Measurements from ENCODE around the gene CNPPD1. TPM values are rescaled to one million over a fixed set of nuclear protein-coding genes. Genes with fewer than 3 reads are reported as not detected.
A peak's percentile ranks its signal among the peaks of the same experiment; 100 is the strongest.

The CNPPD1 gene
- polyA plus RNA-seq, 4 donors: 54.6 to 86.7 (median 72.2) TPM

GRCh38 chr2:219140722-219141121 is 36.0 kb downstream of the CNPPD1 start:
- Histone ChIP-seq H3K27ac (ENCODE audit: low read depth in 1 of 3, low read length in 2 of 3) (peak overlapping the region in 1 of 3 donors; percentile 93), H3K9me3 (ENCODE audit: control insufficient read depth in 2 of 2, insufficient read depth in 1 of 2, low read depth in 1 of 2, low read length in 1 of 2) (no peaks in the 10 kb centered on the region), H3K4me3 (ENCODE audit: low read depth in 1 of 3, low read length in 3 of 3) (no peak overlapping the region), H3K27me3 (ENCODE audit: control insufficient read depth in 3 of 3, insufficient read depth in 3 of 3, low read length in 3 of 3) (no peaks in the 10 kb centered on the region), H3K36me3 (ENCODE audit: control insufficient read depth in 3 of 3, insufficient read depth in 2 of 3, low read depth in 1 of 3, low read length in 3 of 3) (peaks cover 7 to 18% (median 13%) of the 10 kb centered on the region in 3 donors), H3K4me1 (ENCODE audit: control insufficient read depth in 3 of 3, insufficient read depth in 2 of 3, low read depth in 1 of 3, low read length in 2 of 3) (peaks cover 0 to 14% (median 3%) of the 10 kb centered on the region in 3 donors)
- WGBS, 3 donors: 26 to 64% (median 44%) methylated on average over 3 of the region's 3 CpGs
- no peak for FAIRE-seq
- DNase-seq: peak; percentile 80 to 84

DNA sequence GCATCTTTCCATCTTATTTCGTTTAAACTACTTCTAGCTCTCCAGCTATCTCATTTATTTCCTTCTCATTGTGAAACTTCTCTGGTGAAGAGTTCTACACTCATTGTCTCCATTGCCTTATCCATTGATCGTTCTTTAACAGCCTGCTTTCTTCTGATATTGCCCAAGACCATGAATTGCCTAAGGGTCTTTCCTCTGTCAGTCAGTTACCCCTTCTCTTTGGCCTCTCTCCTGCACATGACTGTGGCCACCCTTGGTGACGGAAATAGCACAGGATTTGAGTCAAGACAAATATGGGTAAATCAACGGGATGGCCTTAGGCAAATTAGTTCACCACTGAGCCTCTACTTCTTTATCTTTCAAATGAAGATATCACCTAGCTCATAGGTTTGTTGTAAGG is 42.7 kb downstream of the CNPPD1 start:
- FAIRE-seq (no peak), DNase-seq (no peak)
- peaks cover 0 to 12% (median 0%) of the 10 kb centered on the region in 3 donors for H3K36me3 ChIP-seq (ENCODE audit: control insufficient read depth in 3 of 3, insufficient read depth in 2 of 3, low read depth in 1 of 3, low read length in 3 of 3)
- 85 to 91% (median 91%) methylated on average over 4 of the region's 4 CpGs for WGBS, 3 donors
- H3K27ac ChIP-seq (ENCODE audit: low read depth in 1 of 3, low read length in 2 of 3): no peak overlapping the region
- no peak overlapping the region for H3K4me3 ChIP-seq (ENCODE audit: low read depth in 1 of 3, low read length in 3 of 3)
- H3K4me1 ChIP-seq (ENCODE audit: control insufficient read depth in 3 of 3, insufficient read depth in 2 of 3, low read depth in 1 of 3, low read length in 2 of 3): peaks cover 0 to 4% (median 0%) of the 10 kb centered on the region in 3 donors
- no peaks in the 10 kb centered on the region for H3K27me3 ChIP-seq (ENCODE audit: control insufficient read depth in 3 of 3, insufficient read depth in 3 of 3, low read length in 3 of 3)
- no peaks in the 10 kb centered on the region for H3K9me3 ChIP-seq (ENCODE audit: control insufficient read depth in 2 of 2, insufficient read depth in 1 of 2, low read depth in 1 of 2, low read length in 1 of 2)

DNA sequence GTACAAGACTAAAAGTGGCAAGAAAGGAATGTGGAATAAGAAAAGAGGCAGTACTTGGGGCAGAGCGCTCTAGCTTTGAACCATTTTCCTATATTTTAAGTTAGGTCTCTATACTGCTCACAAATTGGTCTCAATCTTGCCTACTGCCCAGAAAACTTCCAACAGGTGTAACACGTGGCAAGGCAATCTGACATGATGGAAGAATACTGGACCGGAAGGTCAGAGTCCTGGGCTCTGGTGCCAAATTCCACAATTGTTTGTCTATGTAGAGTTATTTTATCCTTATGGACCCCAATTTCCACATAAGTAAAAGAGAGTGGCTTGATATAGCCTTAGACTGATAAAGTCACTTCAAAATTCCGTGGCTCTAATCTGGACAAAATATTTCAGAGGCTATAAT is 45.0 kb downstream of the CNPPD1 start:
- Histone ChIP-seq H3K9me3 (ENCODE audit: control insufficient read depth in 2 of 2, insufficient read depth in 1 of 2, low read depth in 1 of 2, low read length in 1 of 2) (no peaks in the 10 kb centered on the region), H3K27ac (ENCODE audit: low read depth in 1 of 3, low read length in 2 of 3) (no peak overlapping the region), H3K4me1 (ENCODE audit: control insufficient read depth in 3 of 3, insufficient read depth in 2 of 3, low read depth in 1 of 3, low read length in 2 of 3) (peaks cover 6 to 13% (median 10%) of the 10 kb centered on the region in 3 donors), H3K27me3 (ENCODE audit: control insufficient read depth in 3 of 3, insufficient read depth in 3 of 3, low read length in 3 of 3) (no peaks in the 10 kb centered on the region), H3K4me3 (ENCODE audit: low read depth in 1 of 3, low read length in 3 of 3) (no peak overlapping the region), H3K36me3 (ENCODE audit: control insufficient read depth in 3 of 3, insufficient read depth in 2 of 3, low read depth in 1 of 3, low read length in 3 of 3) (peaks cover 0 to 15% (median 0%) of the 10 kb centered on the region in 3 donors)
- DNase-seq: peak in 1 of 2 donors; percentile 22
- 64 to 83% (median 69%) methylated on average over 4 of the region's 4 CpGs for WGBS, 3 donors
- no peak for FAIRE-seq

DNA sequence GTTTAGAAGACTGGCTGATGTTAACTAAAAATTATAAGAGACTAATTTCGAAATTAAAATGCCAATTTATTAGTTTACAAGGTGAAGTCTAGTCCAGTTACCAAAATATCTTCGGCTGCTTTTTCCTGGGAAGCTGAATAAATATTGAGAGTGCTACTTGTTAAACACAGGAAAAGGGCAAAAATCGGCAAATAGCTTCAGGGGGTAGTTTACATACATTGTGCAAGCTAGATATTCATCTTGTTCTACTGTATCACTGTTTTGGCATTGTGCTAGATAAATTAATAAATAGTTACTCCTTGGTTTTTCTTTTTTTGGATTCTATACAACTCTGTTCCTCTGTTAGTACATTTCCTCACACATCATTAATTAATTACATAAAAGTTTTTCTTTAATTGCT is 45.4 kb downstream of the CNPPD1 start:
- H3K36me3 ChIP-seq (ENCODE audit: control insufficient read depth in 3 of 3, insufficient read depth in 2 of 3, low read depth in 1 of 3, low read length in 3 of 3): peaks cover 0 to 15% (median 0%) of the 10 kb centered on the region in 3 donors
- DNase-seq: no peak
- FAIRE-seq: no peak

GRCh38 chr2:219129589-219129988 is 47.1 kb downstream of the CNPPD1 start:
- Histone ChIP-seq H3K36me3 (ENCODE audit: control insufficient read depth in 3 of 3, insufficient read depth in 2 of 3, low read depth in 1 of 3, low read length in 3 of 3) (peaks cover 0 to 9% (median 0%) of the 10 kb centered on the region in 3 donors), H3K9me3 (ENCODE audit: control insufficient read depth in 2 of 2, insufficient read depth in 1 of 2, low read depth in 1 of 2, low read length in 1 of 2) (no peaks in the 10 kb centered on the region), H3K27ac (ENCODE audit: low read depth in 1 of 3, low read length in 2 of 3) (no peak overlapping the region), H3K4me1 (ENCODE audit: control insufficient read depth in 3 of 3, insufficient read depth in 2 of 3, low read depth in 1 of 3, low read length in 2 of 3) (peaks cover 11 to 33% (median 18%) of the 10 kb centered on the region in 3 donors), H3K27me3 (ENCODE audit: control insufficient read depth in 3 of 3, insufficient read depth in 3 of 3, low read length in 3 of 3) (no peaks in the 10 kb centered on the region), H3K4me3 (ENCODE audit: low read depth in 1 of 3, low read length in 3 of 3) (no peak overlapping the region)
- WGBS, 3 donors: 96 to 99% (median 99%) methylated on average over 16 of the region's 16 CpGs
- DNase-seq (no peak), FAIRE-seq (no peak)

More for the DNA sequence above, 45.4 kb downstream of the CNPPD1 start:
- H3K4me3 ChIP-seq (ENCODE audit: low read depth in 1 of 3, low read length in 3 of 3): no peak overlapping the region
- no peak overlapping the region for H3K27ac ChIP-seq (ENCODE audit: low read depth in 1 of 3, low read length in 2 of 3)
- H3K9me3 ChIP-seq (ENCODE audit: control insufficient read depth in 2 of 2, insufficient read depth in 1 of 2, low read depth in 1 of 2, low read length in 1 of 2): no peaks in the 10 kb centered on the region
- 82 to 90% (median 85%) methylated on average over 3 of the region's 3 CpGs for WGBS, 3 donors
- peaks cover 6 to 18% (median 13%) of the 10 kb centered on the region in 3 donors for H3K4me1 ChIP-seq (ENCODE audit: control insufficient read depth in 3 of 3, insufficient read depth in 2 of 3, low read depth in 1 of 3, low read length in 2 of 3)
- no peaks in the 10 kb centered on the region for H3K27me3 ChIP-seq (ENCODE audit: control insufficient read depth in 3 of 3, insufficient read depth in 3 of 3, low read length in 3 of 3)

DNA sequence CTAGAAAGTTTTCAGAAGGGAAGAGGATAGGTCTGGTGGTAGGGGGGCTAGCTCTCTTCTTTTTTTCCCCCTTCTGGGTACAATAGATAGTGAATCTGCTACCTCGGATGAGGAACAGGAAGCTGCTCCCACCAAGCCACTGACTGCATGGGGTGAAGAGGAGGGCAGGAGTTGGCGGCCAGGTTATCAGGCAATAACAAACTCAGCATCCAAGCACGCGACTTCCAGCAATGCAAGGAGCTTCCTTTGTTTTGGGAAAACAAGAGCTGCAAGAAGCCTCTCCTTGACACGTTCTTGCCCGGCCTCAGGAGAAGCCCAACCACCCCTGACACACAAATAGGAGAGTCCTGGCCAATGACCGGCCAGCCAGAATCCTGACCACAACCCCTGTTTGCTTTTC is 48.3 kb downstream of the CNPPD1 start:
- H3K4me1 ChIP-seq (ENCODE audit: control insufficient read depth in 3 of 3, insufficient read depth in 2 of 3, low read depth in 1 of 3, low read length in 2 of 3): peaks cover 11 to 45% (median 22%) of the 10 kb centered on the region in 3 donors
- peaks cover 0 to 9% (median 0%) of the 10 kb centered on the region in 3 donors for H3K36me3 ChIP-seq (ENCODE audit: control insufficient read depth in 3 of 3, insufficient read depth in 2 of 3, low read depth in 1 of 3, low read length in 3 of 3)
- H3K27me3 ChIP-seq (ENCODE audit: control insufficient read depth in 3 of 3, insufficient read depth in 3 of 3, low read length in 3 of 3): no peaks in the 10 kb centered on the region
- no peak for FAIRE-seq
- H3K27ac ChIP-seq (ENCODE audit: low read depth in 1 of 3, low read length in 2 of 3): peak overlapping the region in 2 of 3 donors; percentile 38 to 93
- DNase-seq: no peak
- no peaks in the 10 kb centered on the region for H3K9me3 ChIP-seq (ENCODE audit: control insufficient read depth in 2 of 2, insufficient read depth in 1 of 2, low read depth in 1 of 2, low read length in 1 of 2)
- 79 to 91% (median 89%) methylated on average over 7 of the region's 7 CpGs for WGBS, 3 donors
- H3K4me3 ChIP-seq (ENCODE audit: low read depth in 1 of 3, low read length in 3 of 3): no peak overlapping the region

- FAIRE-seq: no peak
- H3K9me3 ChIP-seq (ENCODE audit: control insufficient read depth in 2 of 2, insufficient read depth in 1 of 2, low read depth in 1 of 2, low read length in 1 of 2): no peaks in the 10 kb centered on the region
- peaks cover 11 to 57% (median 22%) of the 10 kb centered on the region in 3 donors for H3K4me1 ChIP-seq (ENCODE audit: control insufficient read depth in 3 of 3, insufficient read depth in 2 of 3, low read depth in 1 of 3, low read length in 2 of 3)
- peak overlapping the region; percentile 76 to 93 (median 87) for H3K27ac ChIP-seq (ENCODE audit: low read depth in 1 of 3, low read length in 2 of 3)
- 17 to 40% (median 26%) methylated on average over 2 of the region's 2 CpGs for WGBS, 3 donors
- peaks cover 0 to 9% (median 0%) of the 10 kb centered on the region in 3 donors for H3K36me3 ChIP-seq (ENCODE audit: control insufficient read depth in 3 of 3, insufficient read depth in 2 of 3, low read depth in 1 of 3, low read length in 3 of 3)
- H3K27me3 ChIP-seq (ENCODE audit: control insufficient read depth in 3 of 3, insufficient read depth in 3 of 3, low read length in 3 of 3): no peaks in the 10 kb centered on the region
- peak; percentile 54 to 59 for DNase-seq
- H3K4me3 ChIP-seq (ENCODE audit: low read depth in 1 of 3, low read length in 3 of 3): no peak overlapping the region
These were observed 49.6 kb downstream of the CNPPD1 start for GRCh38 chr2:219127037-219127635.

DNA sequence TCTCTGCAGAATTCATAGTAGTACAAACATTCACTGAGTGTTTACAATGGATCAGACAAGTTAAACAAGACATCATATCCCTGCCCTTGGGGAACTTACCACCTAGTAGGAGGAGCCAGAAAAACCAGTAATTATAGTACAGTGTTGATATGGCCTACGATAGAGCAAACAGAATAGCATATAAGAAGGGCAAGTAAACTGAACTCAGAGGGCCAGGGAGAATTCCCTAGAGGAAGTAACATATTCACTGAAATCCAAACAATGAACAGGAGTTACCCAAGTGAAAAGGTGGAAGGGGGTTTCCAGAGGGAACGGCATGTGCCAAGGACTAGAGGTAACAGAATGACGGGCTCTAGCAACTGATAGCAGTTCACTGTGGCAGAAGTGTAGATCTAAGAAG is 50.2 kb downstream of the CNPPD1 start:
- Histone ChIP-seq H3K27me3 (ENCODE audit: control insufficient read depth in 3 of 3, insufficient read depth in 3 of 3, low read length in 3 of 3) (no peaks in the 10 kb centered on the region), H3K4me3 (ENCODE audit: low read depth in 1 of 3, low read length in 3 of 3) (no peak overlapping the region), H3K4me1 (ENCODE audit: control insufficient read depth in 3 of 3, insufficient read depth in 2 of 3, low read depth in 1 of 3, low read length in 2 of 3) (peaks cover 11 to 62% (median 22%) of the 10 kb centered on the region in 3 donors), H3K36me3 (ENCODE audit: control insufficient read depth in 3 of 3, insufficient read depth in 2 of 3, low read depth in 1 of 3, low read length in 3 of 3) (peaks cover 0 to 9% (median 0%) of the 10 kb centered on the region in 3 donors), H3K9me3 (ENCODE audit: control insufficient read depth in 2 of 2, insufficient read depth in 1 of 2, low read depth in 1 of 2, low read length in 1 of 2) (no peaks in the 10 kb centered on the region), H3K27ac (ENCODE audit: low read depth in 1 of 3, low read length in 2 of 3) (peak overlapping the region; percentile 76 to 93 (median 87))
- FAIRE-seq (no peak), DNase-seq (peak; percentile 60 to 62)
- 16 to 59% (median 25%) methylated on average over 3 of the region's 3 CpGs for WGBS, 3 donors
